Muscle layer of colon (tissue), 2 donors: Measurements from ENCODE around the gene ARID3C.

Experiments used
- H3K27ac ChIP-seq: one replicate; pipeline ENCODE4 v1.7.0; 2013; ENCODE audit warnings: low read depth, mild to moderate bottlenecking, low read length, moderate library complexity
- H3K27me3 ChIP-seq, 2 donors: one replicate each; pipeline ENCODE4 v1.7.0; 2013; ENCODE audit warnings: low read length in 2 of 2, mild to moderate bottlenecking in 2 of 2; ENCODE audit not compliant: insufficient read depth in 2 of 2, control insufficient read depth in 1 of 2
- H3K36me3 ChIP-seq: one replicate; pipeline ENCODE4 v1.7.0; 2013; ENCODE audit warnings: mild to moderate bottlenecking, low read length; ENCODE audit not compliant: insufficient read depth
- H3K4me1 ChIP-seq: one replicate; pipeline ENCODE4 v1.7.0; 2013; ENCODE audit warnings: mild to moderate bottlenecking, low read length; ENCODE audit not compliant: insufficient read depth
- H3K4me3 ChIP-seq, 2 donors: one replicate each; pipeline ENCODE4 v1.7.0; 2013; ENCODE audit warnings: low read length in 2 of 2, low read depth in 1 of 2, mild to moderate bottlenecking in 1 of 2, moderate library complexity in 1 of 2
- H3K9ac ChIP-seq: one replicate; pipeline ENCODE4 v1.7.0; 2013; ENCODE audit warnings: low read length
- H3K9me3 ChIP-seq: one replicate; pipeline ENCODE4 v1.7.0; 2013; ENCODE audit warnings: mild to moderate bottlenecking, low read length
- donor health status: abdominal sarcoma.
- donor health status: Adenocarcinoma of cecum.

The ARID3C gene

DNA sequence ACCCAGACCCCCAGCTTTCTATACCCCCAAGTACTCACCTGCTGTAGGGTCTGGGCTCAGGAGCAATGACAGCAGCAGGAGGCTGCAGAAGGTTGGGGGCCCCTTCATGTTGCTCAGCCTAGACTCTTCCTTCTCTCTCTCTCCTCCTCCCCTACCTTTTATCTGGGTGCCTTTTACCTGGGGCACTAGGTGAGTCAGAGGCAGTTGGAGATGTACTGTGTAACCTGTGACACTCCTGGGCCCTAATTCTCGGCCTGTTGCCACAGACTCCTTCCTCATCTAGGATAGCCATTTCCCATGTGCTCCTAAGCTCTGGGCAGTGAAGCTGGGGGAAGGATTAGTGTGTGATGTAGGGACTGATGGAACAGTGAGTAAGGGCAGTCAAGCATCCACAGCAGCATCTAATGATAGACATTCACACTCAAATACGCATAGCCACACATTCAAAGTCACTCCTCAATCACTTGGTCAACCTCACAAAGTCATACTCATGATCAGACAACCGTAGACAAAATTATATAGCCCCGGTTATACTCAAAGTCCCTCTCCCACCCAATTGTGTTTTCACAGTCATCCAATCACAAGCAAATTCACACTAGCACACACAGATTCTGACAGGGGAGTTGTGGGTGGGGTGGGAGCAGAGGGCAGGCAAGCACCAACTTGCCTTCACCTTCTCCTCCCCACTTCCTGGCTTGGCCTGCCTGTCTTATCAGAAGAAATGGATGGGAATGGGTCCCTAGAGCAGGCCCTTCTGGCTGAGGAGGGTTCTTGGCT is 33.8 kb upstream of the ARID3C start, which contains the start of gene CCL27:
Gene CCL27, minus strand, starts transcription at position 132 of the 777 bp plus-strand sequence. Its CDS starts 24 bp downstream, at position 108.
- Histone ChIP-seq H3K4me1 (peaks cover 18% of the 10 kb centered on the region), H3K9ac (no peak within 1 kb of the TSS), H3K9me3 (no peaks in the 10 kb centered on the region), H3K27ac (no peak within 1 kb of the TSS), H3K4me3 (no peak within 1 kb of the TSS), H3K27me3 (no peaks in the 10 kb centered on the region), H3K36me3 (peaks cover 32% of the 10 kb centered on the region)

DNA sequence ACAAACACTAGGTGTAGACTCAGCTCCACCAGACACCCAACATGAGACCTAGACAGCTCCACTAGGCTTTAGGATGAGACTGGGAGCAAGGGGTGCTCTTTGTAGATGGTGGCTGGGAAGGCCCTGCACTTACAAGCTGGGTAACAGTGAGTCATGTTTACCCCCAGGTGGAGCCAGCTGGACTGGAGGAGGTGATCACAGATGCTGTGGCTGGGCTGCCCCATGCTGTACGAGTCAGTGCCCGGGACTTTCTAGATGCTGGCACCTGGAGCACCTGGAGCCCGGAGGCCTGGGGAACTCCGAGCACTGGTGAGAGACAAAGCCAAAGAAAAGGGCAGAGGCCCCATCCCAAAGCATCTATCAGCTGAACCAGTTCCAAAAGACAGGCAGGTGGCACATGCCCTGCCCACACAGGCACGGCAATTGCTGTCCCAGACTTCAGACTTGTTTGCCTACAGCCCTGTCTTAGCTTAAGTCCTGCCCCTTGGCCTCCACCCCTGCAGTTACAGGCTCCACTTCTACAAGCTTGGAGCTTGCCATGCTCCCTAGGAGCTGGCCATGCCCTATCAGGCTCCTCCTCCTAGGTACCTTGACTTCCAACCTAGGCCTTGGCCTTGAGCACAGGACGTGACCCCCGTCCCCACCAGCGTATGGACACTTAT is 30.9 kb upstream of the ARID3C start:
- H3K4me1 ChIP-seq: peaks cover 20% of the 10 kb centered on the region

DNA sequence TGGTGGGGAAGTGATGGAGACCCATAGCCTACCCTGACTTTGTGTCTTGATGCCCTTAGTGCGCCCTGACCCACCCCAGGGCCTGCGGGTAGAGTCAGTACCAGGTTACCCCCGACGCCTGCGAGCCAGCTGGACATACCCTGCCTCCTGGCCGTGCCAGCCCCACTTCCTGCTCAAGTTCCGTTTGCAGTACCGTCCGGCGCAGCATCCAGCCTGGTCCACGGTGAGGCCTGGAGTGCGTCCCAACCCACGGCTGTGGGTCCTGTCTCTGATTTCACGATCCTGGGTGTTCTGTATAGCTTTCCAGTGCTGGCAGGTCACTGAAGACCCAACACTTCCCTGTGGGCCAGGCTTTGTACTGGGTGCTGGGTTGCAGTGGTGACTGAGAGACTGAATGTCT is 29.6 kb upstream of the ARID3C start:
- Histone ChIP-seq H3K36me3 (peaks cover 42% of the 10 kb centered on the region), H3K4me3 (no peak overlapping the region), H3K9me3 (no peaks in the 10 kb centered on the region), H3K9ac (no peak overlapping the region), H3K27ac (no peak overlapping the region), H3K27me3 (no peaks in the 10 kb centered on the region), H3K4me1 (peaks cover 22% of the 10 kb centered on the region)

More for the DNA sequence above, 30.9 kb upstream of the ARID3C start:
- Histone ChIP-seq H3K4me3 (no peak overlapping the region), H3K27me3 (no peaks in the 10 kb centered on the region), H3K9me3 (no peaks in the 10 kb centered on the region), H3K9ac (no peak overlapping the region), H3K36me3 (peaks cover 42% of the 10 kb centered on the region), H3K27ac (no peak overlapping the region)

DNA sequence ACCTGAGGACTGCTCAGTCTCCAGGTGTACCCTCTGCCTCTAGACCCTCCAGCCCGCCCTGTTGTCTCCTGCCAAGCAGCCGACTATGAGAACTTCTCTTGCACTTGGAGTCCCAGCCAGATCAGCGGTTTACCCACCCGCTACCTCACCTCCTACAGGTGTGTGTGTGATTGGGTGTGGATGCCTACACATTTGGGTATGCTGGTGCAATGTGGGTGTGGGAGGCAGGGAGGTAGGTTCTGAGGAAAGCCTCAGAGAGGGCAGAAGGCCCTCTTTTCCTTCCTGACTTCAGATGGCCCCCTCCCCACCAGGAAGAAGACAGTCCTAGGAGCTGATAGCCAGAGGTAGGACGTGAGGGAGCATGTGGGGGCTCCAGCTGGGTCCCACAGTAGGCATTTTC is 28.1 kb upstream of the ARID3C start:
- Histone ChIP-seq H3K9me3 (no peaks in the 10 kb centered on the region), H3K4me1 (peaks cover 37% of the 10 kb centered on the region), H3K36me3 (peaks cover 36% of the 10 kb centered on the region), H3K9ac (no peak overlapping the region), H3K27me3 (no peaks in the 10 kb centered on the region), H3K27ac (no peak overlapping the region), H3K4me3 (no peak overlapping the region)

DNA sequence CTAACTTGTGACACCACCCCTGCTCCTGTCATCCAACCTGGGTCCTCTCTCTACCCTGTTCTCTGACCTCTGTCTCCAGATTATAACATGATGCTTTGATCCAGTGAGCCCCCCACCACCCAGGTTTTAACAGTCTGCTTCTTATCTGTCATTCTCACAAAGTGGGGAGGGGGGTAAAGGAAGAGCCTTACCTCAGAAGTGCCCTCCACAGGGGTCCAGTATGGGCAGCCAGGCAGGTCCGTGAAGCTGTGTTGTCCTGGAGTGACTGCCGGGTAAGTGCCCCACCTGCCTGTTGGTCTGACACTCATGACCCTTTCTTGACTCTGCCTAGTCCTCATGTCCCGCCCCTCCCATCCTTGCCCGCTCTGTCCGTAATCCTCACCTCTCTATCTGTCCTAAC is 26.5 kb upstream of the ARID3C start:
- Histone ChIP-seq H3K9me3 (no peaks in the 10 kb centered on the region), H3K27ac (peak overlapping the region; percentile 59), H3K4me1 (peaks cover 51% of the 10 kb centered on the region)

DNA sequence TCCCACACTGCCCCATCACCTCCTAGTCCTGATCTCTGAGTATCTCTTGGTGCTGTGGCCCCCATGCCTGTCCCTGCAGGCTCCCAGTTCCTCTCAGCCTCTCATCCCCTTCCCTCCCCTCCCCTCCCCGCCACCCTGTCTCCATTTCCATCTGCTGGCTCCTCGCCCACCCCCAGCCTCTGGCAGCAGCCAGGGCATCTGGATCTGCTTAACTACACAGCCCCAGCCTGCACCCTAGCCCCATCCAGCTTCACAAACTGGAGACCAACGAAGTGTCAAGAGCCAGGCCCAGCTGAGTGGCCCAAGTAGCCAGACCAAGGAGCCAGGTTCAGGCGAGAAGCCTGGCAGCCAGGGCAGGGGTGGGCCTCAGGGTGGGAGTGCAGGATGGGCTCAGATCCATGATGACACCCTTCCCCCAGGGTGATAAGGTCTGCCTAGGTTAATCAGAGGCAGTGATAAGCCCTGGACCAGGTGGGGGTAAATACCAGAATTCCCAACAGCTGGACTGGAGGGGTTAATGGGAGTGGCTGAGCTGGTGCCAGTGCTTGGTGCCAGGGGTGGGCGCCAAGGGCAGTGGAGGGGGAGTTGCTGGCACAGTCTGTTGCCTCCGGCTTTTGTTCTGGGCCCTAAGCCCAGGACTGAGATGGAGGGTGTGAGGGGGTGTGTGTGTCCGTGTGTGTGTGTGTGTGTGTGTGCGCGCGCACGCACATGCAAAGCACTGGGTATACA is 25.6 kb upstream of the ARID3C start:
- Histone ChIP-seq H3K9me3 (no peaks in the 10 kb centered on the region), H3K4me1 (peaks cover 51% of the 10 kb centered on the region), H3K4me3 (peak overlapping the region in 1 of 2 donors; percentile 53), H3K27me3 (no peaks in the 10 kb centered on the region), H3K9ac (no peak overlapping the region), H3K27ac (peak overlapping the region; percentile 83), H3K36me3 (peaks cover 24% of the 10 kb centered on the region)

More for the DNA sequence above, 26.5 kb upstream of the ARID3C start:
- no peaks in the 10 kb centered on the region for H3K27me3 ChIP-seq
- no peak overlapping the region for H3K9ac ChIP-seq
- peak overlapping the region in 1 of 2 donors; percentile 53 for H3K4me3 ChIP-seq
- H3K36me3 ChIP-seq: peaks cover 24% of the 10 kb centered on the region

DNA sequence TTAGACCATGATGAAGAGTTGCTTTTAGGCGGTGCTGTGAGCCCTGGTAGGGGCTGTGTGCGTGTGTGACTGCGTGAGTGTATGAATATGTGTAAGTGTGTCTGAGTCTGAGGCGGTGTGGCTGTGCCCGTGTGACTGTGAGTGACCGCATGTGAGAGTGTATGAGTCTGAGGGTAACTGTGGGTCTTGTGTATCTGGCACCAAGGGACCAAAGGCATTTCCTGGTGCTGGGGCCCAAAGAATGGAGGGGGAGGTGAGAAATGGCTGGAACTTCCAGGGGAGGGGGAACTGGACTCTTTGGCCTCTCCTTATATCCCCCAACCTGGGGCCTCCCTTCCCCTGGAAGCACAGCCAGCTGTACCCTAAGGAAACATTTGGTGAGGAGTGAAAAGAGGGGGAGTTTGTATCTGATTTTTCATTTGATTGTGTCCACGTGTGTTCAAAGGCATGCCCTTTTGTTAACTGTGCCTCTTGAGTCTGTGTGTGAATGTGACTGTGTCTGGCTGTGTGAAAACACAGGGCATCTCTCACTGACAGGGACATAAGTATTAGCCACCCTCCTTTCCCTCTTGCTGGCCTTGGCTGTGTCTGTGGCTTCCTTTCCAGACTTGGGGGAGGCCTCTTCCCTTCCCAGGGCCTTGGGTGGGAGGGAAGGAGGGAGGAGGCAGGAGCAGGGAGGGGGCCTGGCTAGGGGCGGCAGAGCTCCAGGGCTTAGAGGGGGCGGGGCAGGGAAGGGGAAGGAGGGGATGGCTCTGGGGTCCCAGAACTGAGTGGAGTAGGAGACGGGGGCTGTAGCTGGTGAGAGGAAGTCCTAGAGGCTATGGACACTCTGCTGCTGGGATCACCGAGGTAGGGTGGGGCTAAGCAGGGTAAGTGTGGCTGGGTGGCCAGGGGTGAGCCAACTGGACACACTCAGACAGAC is 24.5 kb upstream of the ARID3C start:
- Histone ChIP-seq H3K27me3 (no peaks in the 10 kb centered on the region), H3K9ac (peak overlapping the region; percentile 69), H3K9me3 (no peaks in the 10 kb centered on the region), H3K36me3 (peaks cover 31% of the 10 kb centered on the region), H3K27ac (peak overlapping the region; percentile 83), H3K4me1 (peaks cover 57% of the 10 kb centered on the region), H3K4me3 (peak overlapping the region; percentile 28 to 85)

DNA sequence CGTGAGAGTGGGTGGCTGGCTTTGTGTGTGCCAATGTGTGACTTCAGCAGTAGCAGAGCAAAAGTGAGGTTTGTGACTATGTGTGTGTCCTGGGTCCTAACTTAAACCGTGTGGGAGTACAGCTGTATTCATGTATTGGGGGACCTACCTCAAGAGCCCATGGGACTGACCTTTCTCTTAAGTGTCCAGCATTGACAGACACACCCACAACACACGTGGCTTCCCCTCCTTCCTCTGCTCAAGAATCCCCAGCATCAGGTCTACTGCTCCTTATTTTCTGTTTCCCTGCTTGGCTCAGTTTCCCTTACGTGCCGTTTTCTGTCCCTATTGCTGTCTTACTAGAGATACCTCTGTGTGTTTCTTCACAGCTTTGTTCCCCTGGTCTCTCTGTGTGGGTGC is 23.7 kb upstream of the ARID3C start:
- H3K27me3 ChIP-seq: no peaks in the 10 kb centered on the region
- H3K4me3 ChIP-seq: peak overlapping the region; percentile 28 to 85
- peaks cover 65% of the 10 kb centered on the region for H3K4me1 ChIP-seq
- peak overlapping the region; percentile 69 for H3K9ac ChIP-seq
- H3K9me3 ChIP-seq: no peaks in the 10 kb centered on the region
- peak overlapping the region; percentile 83 for H3K27ac ChIP-seq
- peaks cover 33% of the 10 kb centered on the region for H3K36me3 ChIP-seq

DNA sequence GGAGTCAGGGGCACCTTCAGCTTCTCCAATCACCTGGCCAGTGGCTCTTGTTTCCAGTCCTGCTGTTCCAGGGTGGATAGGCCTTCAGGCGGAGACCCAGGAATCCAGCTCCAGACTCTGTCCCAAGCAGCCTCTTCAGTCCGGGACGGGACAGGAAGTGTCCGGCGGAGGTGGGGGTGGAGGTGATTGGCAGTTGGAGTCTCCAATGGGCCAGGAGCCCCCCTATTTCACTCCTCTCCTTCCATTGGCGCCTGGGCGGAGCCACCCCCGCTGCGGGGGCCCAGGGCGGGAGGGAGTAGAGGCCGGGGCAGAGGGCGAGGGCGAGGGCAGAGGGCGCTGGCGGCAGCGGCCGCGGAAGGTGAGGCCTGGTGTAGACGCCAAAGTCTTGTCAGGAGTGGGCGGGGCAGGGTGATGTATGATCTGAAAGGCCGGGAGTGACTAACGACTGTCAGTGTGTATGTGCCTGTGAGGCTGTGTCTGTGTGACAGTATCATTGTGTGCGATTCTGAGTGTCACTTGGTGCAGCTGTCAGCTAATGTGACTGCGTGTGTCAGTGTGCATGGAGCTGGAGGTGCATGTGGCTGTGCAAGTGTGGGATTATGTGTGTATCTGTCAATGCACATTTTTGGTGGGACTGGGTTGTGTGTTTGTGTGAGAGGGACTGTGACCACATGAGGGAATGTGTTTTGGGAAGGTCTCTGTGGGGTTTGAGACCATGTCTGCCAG is 23.2 kb upstream of the ARID3C start, which contains the start of gene IL11RA:
Gene IL11RA, plus strand, starts transcription at position 310 of the 726 bp plus-strand sequence. CDS start 3,033 bp downstream, outside the sequence.
- Histone ChIP-seq H3K36me3 (peaks cover 27% of the 10 kb centered on the region), H3K4me1 (peaks cover 71% of the 10 kb centered on the region), H3K9ac (peak within 1 kb of the TSS; percentile 69), H3K27me3 (no peaks in the 10 kb centered on the region), H3K4me3 (peak within 1 kb of the TSS; percentile 28 to 85), H3K9me3 (no peaks in the 10 kb centered on the region), H3K27ac (peak within 1 kb of the TSS; percentile 83)

DNA sequence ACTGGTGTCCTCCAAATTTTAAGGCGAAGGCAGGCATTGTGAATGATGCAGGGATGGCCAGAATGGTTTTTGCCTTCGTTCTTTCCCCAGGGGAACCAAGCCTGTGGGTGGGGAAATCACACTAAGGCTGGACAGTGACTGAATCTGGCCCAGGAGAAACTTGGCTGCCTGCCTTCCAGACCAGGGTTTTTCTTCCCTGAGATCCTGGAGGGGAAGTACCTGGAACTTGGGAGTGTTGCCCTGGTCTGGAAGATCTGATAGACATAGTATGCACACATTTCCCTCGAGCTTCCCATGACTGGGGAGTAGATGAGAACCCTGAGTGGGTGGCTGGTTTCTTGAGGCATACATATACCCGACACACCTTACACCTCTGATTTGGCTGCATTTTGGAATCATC is 22.5 kb upstream of the ARID3C start:
- H3K27me3 ChIP-seq: no peaks in the 10 kb centered on the region
- peak overlapping the region; percentile 83 for H3K27ac ChIP-seq
- H3K9ac ChIP-seq: peak overlapping the region; percentile 69
- peak overlapping the region; percentile 28 to 85 for H3K4me3 ChIP-seq
- peaks cover 24% of the 10 kb centered on the region for H3K36me3 ChIP-seq
- peaks cover 72% of the 10 kb centered on the region for H3K4me1 ChIP-seq
- H3K9me3 ChIP-seq: no peaks in the 10 kb centered on the region
